GM12891 (cell line): Measurements from ENCODE around the gene DLGAP4.

Experiments used
- DNase-seq: peaks from one replicate; pipeline ENCODE4 v3.0.0; 2011; ENCODE audit warnings: low spot score; ENCODE audit not compliant: insufficient read length
- FAIRE-seq: peaks from 2 replicates; lab custom pipeline; 2011; peaks lifted over from hg19 to GRCh38; lab: Jason Lieb, UNC
- PAX5 ChIP-seq: IDR thresholded peaks from 2 replicates; pipeline ENCODE4 v1.6.1; 2011; ENCODE audit warnings: low read length, moderate library complexity, mild to moderate bottlenecking; ENCODE audit not compliant: insufficient read depth, severe bottlenecking
- POLR2A ChIP-seq: IDR thresholded peaks from 2 replicates; pipeline ENCODE4 v1.6.1; 2011; ENCODE audit warnings: low read depth, low read length, control low read depth
- POLR2AphosphoS5 ChIP-seq: IDR thresholded peaks from 2 replicates; pipeline ENCODE4 v1.6.1; 2011; ENCODE audit warnings: low read depth, low read length, control low read depth
- POU2F2 ChIP-seq: IDR thresholded peaks from 2 replicates; pipeline ENCODE4 v1.6.1; 2011; ENCODE audit warnings: low read depth, mild to moderate bottlenecking, control low read depth, low read length, moderate library complexity
- SPI1 ChIP-seq: IDR thresholded peaks from 2 replicates; pipeline ENCODE4 v1.6.1; 2011; ENCODE audit warnings: low read depth, low read length, control low read depth
- TAF1 ChIP-seq: IDR thresholded peaks from 2 replicates; pipeline ENCODE4 v1.6.1; 2011; ENCODE audit warnings: low read depth, low read length, control low read depth

The DLGAP4 gene

DNA sequence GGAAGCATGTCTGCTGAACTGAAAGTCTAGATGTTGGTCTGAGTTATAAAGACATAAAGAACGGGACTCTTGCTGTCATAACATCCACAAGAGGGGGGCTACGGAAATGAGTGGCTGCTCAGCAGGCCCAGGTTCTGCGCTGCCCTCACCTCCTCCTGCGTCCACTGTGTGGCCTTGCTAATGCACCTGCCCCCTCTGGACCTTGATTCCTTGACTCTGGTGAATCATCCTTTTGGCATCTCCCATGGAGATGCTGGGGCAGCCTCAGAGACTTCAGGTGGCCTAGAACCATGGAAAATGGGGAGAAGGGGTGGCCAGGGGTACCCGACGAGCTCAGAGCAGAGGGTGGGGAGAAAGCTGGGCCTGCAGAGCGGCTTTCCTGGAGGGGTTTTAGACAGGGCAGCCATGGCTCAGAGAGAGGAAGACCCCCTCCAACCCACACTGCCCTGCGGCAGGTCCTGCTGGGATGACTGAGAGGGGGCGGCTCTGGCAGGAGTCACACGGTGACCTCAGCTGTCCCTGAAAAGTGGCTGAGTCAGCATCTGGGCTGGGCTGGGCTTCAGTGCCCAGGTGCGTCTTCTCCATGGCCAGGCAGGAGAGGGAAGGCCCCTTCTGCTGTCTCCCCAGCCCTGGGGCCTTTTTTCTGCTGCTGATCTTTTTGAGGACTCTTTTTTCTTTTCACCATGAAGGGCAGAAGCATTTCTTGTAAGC lies 46.9 kb downstream of the DLGAP4 start:
- FAIRE-seq (no peak), DNase-seq (no peak)
- TF ChIP-seq SPI1 (no peak), TAF1 (no peak), POU2F2 (no peak), POLR2AphosphoS5 (no peak), PAX5 (no peak)

DNA sequence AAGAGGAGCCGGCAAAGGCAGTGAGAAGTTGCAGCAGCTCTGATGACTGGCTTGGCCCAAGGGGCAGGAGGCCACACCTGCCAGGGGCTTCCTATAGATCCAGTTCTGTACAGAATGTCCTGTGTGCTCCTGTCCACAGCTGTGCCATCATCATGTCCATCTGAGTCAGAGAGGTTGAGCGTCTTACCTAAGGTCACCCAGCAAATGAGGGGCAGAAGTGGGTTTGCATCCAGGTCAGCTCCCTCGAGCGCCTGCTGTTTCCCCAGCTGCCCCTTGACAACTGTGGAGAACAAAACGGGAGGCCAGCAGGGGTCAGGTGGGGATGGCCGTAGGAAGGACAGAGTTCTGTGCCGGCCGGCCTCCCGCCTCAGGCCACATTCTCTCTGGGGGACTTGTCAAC lies 47.6 kb downstream of the DLGAP4 start:
- TF ChIP-seq TAF1 = no peak
- TF ChIP-seq POLR2AphosphoS5 = no peak
- TF ChIP-seq SPI1 = no peak
- no peak for TF ChIP-seq PAX5
- no peak for TF ChIP-seq POU2F2
- TF ChIP-seq POLR2A = no peak
- no peak for FAIRE-seq
- no peak for DNase-seq

DNA sequence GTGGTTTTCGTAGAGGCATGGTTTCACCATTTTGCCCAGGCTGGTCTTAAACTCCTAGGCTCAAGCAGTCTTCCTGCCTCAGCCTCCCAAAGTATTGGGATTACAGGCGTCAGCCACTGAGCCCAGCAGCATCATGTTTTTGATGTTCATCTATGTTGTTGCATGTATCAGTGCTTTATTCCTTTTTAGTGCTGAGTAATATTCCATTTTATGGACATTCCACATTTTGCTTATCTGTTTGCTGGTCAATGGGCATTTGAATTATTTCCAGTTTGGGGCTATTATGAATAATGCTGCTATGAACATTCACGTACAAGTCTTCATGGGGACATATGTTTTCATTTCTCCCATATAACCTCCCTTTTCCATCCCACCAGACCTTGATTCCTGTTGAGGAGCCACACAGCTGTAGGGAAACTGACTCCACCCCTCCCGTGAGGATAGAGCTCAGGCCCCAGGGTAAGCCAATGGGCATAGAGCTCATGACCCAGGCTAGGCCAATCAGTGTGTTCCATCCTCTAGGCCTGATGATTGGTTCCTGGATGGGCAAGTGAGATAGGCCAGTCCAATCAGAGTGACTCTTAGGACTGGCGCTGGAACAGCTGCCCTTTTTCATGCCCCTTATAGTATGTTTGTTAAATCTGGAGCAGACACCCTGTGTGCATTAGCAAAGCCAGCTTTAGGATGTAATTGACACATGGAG lies 49.5 kb downstream of the DLGAP4 start:
- TF ChIP-seq POU2F2 = no peak
- TF ChIP-seq SPI1 = no peak
- TF ChIP-seq TAF1 = no peak
- TF ChIP-seq POLR2AphosphoS5 = no peak
- TF ChIP-seq PAX5 = no peak
- no peak for TF ChIP-seq POLR2A
- FAIRE-seq (no peak), DNase-seq (no peak)

DNA sequence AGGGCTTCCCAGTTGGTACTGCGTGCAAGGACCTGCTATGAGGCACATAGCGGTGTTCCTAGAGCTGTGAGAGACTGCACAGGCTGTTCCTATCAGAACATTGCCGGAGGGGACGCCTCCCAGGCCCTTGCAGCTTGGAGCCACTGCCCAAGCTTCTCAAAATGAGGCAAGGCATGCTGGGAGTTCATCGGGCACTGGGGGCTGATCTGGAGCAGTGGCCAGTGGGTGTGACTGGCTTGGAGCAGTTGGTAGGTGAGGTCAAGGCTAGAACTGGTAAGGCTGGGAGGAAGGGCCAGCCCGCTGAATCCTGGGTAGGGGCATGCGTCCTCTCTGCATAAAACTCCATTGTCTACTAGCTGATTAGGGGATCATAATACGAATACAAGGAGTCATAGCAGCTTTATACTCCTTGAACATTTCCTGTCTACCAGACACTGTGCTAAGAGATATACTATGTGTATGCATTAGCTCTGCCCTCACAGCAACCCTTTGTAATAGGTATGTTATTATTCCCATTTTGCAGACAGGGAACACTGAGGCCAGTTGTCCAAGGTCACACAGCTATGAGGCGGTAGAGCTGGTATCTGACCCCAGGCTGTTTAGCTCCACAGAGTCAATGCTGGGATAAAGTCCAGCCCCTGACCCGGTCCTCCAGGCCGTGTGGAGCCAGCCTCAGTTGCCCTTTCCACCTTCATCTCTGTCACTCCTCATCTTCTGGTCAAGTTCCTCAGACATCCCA lies 53.7 kb downstream of the DLGAP4 start:
- TF ChIP-seq PAX5 (no peak), POLR2A (no peak), POLR2AphosphoS5 (no peak), POU2F2 (no peak), SPI1 (no peak), TAF1 (no peak)
- DNase-seq (no peak), FAIRE-seq (no peak)

- TF ChIP-seq POU2F2 (no peak), SPI1 (no peak), TAF1 (no peak)
- no peak for FAIRE-seq
These were observed 54.3 kb downstream of the DLGAP4 start for GRCh38 chr20:36360429-36360828.

DNA sequence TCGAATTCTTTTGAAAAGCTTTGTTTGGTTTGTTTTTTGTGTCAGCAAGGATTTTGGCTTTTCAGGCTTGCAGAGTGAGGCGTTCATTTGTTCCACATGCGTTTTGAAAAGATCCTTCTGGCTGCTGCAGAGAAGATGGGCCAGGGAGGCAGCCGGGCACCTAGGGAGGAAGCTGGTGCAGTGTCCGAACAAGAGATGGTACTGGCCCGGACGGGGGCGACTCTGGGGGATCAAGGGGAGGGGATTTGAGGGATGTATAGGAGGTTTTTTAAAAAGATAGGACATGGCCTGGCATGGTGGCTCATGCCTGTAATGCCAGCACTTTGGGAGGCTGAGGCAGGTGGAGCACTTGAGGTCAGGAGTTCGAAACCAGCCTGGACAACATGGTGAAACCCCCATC lies 55.3 kb downstream of the DLGAP4 start:
- no peak for TF ChIP-seq POLR2A
- no peak for TF ChIP-seq PAX5
- TF ChIP-seq TAF1 = no peak
- no peak for TF ChIP-seq POLR2AphosphoS5
- TF ChIP-seq POU2F2 = no peak
- no peak for TF ChIP-seq SPI1
- no peak for DNase-seq
- FAIRE-seq = no peak

More at GRCh38 chr20:36360429-36360828, 54.3 kb downstream of the DLGAP4 start:
- no peak for DNase-seq

DNA sequence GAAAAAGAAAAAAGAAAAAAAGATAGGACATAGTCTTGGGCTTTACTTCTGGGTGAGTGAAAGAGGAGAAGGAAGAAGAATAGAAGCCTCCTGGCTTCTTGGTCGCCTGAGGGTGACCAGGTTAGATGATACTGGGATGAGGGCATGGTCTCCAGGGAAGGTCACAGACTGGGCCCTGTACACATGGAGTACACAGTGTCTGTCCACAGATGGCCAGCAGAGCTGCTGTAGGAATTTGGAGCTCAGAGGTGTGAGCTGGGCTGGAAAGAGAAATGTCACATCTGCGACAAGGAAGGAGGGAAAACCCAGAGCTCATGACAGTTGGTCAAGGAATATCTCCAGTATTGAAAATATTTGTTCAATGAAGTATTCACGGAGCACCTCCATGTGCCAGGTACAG lies 56.1 kb downstream of the DLGAP4 start:
- no peak for FAIRE-seq
- TF ChIP-seq PAX5 (no peak), POLR2A (no peak), POLR2AphosphoS5 (no peak), POU2F2 (no peak), SPI1 (no peak), TAF1 (no peak)

DNA sequence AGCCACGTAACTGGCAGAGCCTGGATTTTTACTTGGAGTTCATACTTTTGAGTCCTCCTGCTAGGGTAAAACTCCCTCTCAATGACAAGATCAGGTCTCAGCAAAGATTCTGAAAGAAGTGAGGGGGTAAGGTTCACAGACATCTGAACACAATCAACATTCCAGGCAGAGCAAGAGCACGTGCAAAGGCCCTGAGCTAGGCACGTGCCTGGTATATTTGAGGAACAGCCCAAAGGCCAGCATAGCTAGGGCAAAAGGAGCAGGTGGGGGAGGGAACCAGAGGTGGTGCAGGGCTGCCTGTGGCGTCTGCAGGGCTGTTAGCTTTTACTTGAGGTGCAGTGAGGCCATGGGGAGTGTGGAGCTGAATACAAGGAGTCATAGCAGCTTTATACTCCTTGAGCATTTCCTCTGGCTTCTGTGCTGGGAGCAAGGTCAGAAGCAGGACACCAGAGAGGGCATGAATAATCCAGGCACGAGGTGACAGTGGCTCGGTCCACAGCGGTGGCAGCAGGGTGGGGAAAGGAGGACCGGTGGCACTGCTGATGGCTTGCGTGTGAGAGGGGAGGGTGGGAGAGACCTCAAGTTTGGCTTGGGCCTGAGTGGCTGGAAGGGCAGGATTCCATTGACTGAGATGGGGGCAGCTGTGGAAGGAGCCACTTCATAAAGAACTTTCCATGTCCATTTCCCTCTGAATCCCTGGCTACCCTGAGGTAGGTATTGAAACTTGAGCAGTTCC lies 57.0 kb downstream of the DLGAP4 start:
- FAIRE-seq (no peak), DNase-seq (no peak)
- no peak for TF ChIP-seq POLR2A
- TF ChIP-seq POLR2AphosphoS5 = no peak
- no peak for TF ChIP-seq PAX5
- no peak for TF ChIP-seq TAF1
- TF ChIP-seq POU2F2 = no peak
- no peak for TF ChIP-seq SPI1

More for the DNA sequence above, 56.1 kb downstream of the DLGAP4 start:
- DNase-seq = no peak

DNA sequence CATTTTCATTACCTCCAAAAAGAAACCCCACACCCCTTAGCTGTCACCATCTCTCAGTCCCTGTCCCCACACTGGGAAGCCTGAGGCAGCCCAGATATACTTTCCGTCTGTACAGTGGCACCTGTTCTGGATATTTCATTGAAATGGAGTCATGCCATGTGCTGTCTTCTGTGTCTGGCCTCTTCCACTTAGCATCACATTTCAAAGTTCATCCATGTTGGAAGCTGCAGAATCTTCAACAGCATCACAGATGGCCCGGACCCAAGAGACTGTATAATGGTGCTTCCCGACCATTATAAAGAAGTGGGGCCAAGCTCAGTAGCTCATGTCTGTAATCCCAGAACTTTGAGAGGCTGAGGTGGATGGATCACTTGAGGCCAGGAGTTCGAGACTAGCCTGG lies 58.4 kb downstream of the DLGAP4 start:
- DNase-seq (no peak), FAIRE-seq (no peak)

More for the DNA sequence above, 58.4 kb downstream of the DLGAP4 start:
- TF ChIP-seq POU2F2 (no peak), PAX5 (no peak), SPI1 (no peak), POLR2A (no peak), TAF1 (no peak), POLR2AphosphoS5 (no peak)
